LNCAP (cell line): Measurements from ENCODE around the gene UBE2H.

Experiments used
- CTCF ChIP-seq: fragments of 450-650 bp; IDR thresholded peaks from 2 replicates; pipeline ENCODE4 v1.5.1; 2017; ENCODE audit warnings: mild to moderate bottlenecking

The UBE2H gene

GRCh38 chr7:129875160-129875559, 77.6 kb downstream of the UBE2H start:
- no peak for TF ChIP-seq CTCF

- no peak for TF ChIP-seq CTCF
Measured at GRCh38 chr7:129874722-129875121, 78.0 kb downstream of the UBE2H start.

- TF ChIP-seq CTCF = no peak
Measured at GRCh38 chr7:129872054-129872453, 80.7 kb downstream of the UBE2H start.

GRCh38 chr7:129870668-129871067, 82.1 kb downstream of the UBE2H start:
- TF ChIP-seq CTCF = no peak

GRCh38 chr7:129866251-129866650, 86.5 kb downstream of the UBE2H start:
- no peak for TF ChIP-seq CTCF

- no peak for TF ChIP-seq CTCF
Measured at GRCh38 chr7:129865925-129866201, 86.9 kb downstream of the UBE2H start.

GRCh38 chr7:129865093-129865924, 87.5 kb downstream of the UBE2H start:
- no peak for TF ChIP-seq CTCF

- no peak for TF ChIP-seq CTCF
Measured at GRCh38 chr7:129864042-129864441, 88.7 kb downstream of the UBE2H start.
